HEK293 (cell line): ENCODE data around the gene PMFBP1.

Experiments used
- CTCF ChIA-PET: fragments of 350-600 bp; formaldehyde crosslinking; extraction: SDS; loops from one replicate; lab custom pipeline; 2021; ENCODE audit warnings: antibody characterized with exemption; lab: Yijun Ruan, JAX
- POLR2A ChIA-PET: fragments of 300-600 bp; formaldehyde crosslinking; extraction: SDS; loops from one replicate; lab custom pipeline; 2020; ENCODE audit warnings: antibody characterized with exemption, inconsistent platforms; lab: Yijun Ruan, JAX
- H3K27ac ChIP-seq: fragments of 200-500 bp; sonication (Bioruptor generic); 2 replicates; pipeline ENCODE4 v1.5.1; 2014; ENCODE audit warnings: low read depth, low read length, control low read depth, inconsistent platforms; ENCODE audit errors: extremely low read depth
- H3K36me3 ChIP-seq, 2 experiments: fragments of 200-500 bp in 1 of 2; sonication (Bioruptor generic) in 1 of 2; 1 replicate in 1 of 2; 2 replicates in 1 of 2; pipeline ENCODE4 v1.5.1; 2014 to 2017; ENCODE audit warnings: inconsistent platforms in 2 of 2, low read length in 2 of 2; ENCODE audit not compliant: control insufficient read depth in 2 of 2, insufficient read depth in 1 of 2
- H3K4me1 ChIP-seq: fragments of 200-500 bp; sonication (Bioruptor generic); 2 replicates; pipeline ENCODE4 v1.5.1; 2014; ENCODE audit warnings: mild to moderate bottlenecking, low read length, inconsistent platforms; ENCODE audit not compliant: control insufficient read depth, insufficient read depth
- H3K4me3 ChIP-seq: 2 replicates; pipeline ENCODE4 v1.5.1; 2011; ENCODE audit warnings: low read depth, mild to moderate bottlenecking, control low read depth, low read length, moderate library complexity
- H3K9me3 ChIP-seq: fragments of 200-500 bp; sonication (Bioruptor generic); 2 replicates; pipeline ENCODE4 v1.5.1; 2014; ENCODE audit warnings: low read depth, low read length, inconsistent platforms; ENCODE audit not compliant: control insufficient read depth, insufficient read depth
- GLI2 ChIP-seq: fragments of 450-650 bp; formaldehyde crosslinking; IDR thresholded peaks from 2 replicates; pipeline ENCODE4; 2017; ENCODE audit warnings: missing biosample characterization, missing genetic modification characterization, low read depth, borderline replicate concordance
- REST ChIP-seq: fragments of 450-650 bp; formaldehyde crosslinking; IDR thresholded peaks from 2 replicates; pipeline ENCODE4 v1.5.1; 2016; ENCODE audit warnings: missing biosample characterization, missing genetic modification characterization
- ZBTB1 ChIP-seq: fragments of 450-650 bp; formaldehyde crosslinking; IDR thresholded peaks from 2 replicates; pipeline ENCODE4 v1.5.1; 2016; ENCODE audit warnings: missing biosample characterization, missing genetic modification characterization
- ZFHX2 ChIP-seq: fragments of 450-650 bp; formaldehyde crosslinking; conservative IDR thresholded peaks from 2 replicates; pipeline ENCODE4 v1.5.1; 2016; ENCODE audit warnings: missing biosample characterization, missing genetic modification characterization
- ZNF114 ChIP-seq: fragments of 450-650 bp; formaldehyde crosslinking; IDR thresholded peaks from 2 replicates; pipeline ENCODE4 v1.5.0; 2017; ENCODE audit warnings: missing biosample characterization, missing genetic modification characterization
- ZNF19 ChIP-seq: fragments of 450-650 bp; formaldehyde crosslinking; IDR thresholded peaks from 2 replicates; pipeline ENCODE4; 2016; ENCODE audit warnings: missing biosample characterization, missing genetic modification characterization, low read depth
- ZNF223 ChIP-seq: fragments of 450-650 bp; formaldehyde crosslinking; IDR thresholded peaks from 2 replicates; pipeline ENCODE4 v1.5.1; 2016; ENCODE audit warnings: missing biosample characterization, missing genetic modification characterization
- ZNF514 ChIP-seq: fragments of 450-650 bp; formaldehyde crosslinking; IDR thresholded peaks from 2 replicates; pipeline ENCODE4 v1.5.1; 2016; ENCODE audit warnings: missing biosample characterization, missing genetic modification characterization
- ZNF660 ChIP-seq: fragments of 450-650 bp; IDR thresholded peaks from 2 replicates; pipeline ENCODE4 v1.5.1; 2018; ENCODE audit warnings: missing biosample characterization, mild to moderate bottlenecking, missing genetic modification characterization
- ZNF670 ChIP-seq: fragments of 450-650 bp; formaldehyde crosslinking; IDR thresholded peaks from 2 replicates; pipeline ENCODE4 v1.5.1; 2016; ENCODE audit warnings: missing biosample characterization, missing genetic modification characterization, low read depth
- ZNF677 ChIP-seq: fragments of 450-650 bp; IDR thresholded peaks from 2 replicates; pipeline ENCODE4 v1.5.0; 2018; ENCODE audit warnings: missing biosample characterization, mild to moderate bottlenecking, missing genetic modification characterization, moderate library complexity
- ZSCAN4 ChIP-seq: fragments of 450-650 bp; formaldehyde crosslinking; IDR thresholded peaks from 2 replicates; pipeline ENCODE4 v1.5.1; 2017; ENCODE audit warnings: missing biosample characterization, missing genetic modification characterization
- TF ChIP-seq, protein P1 (sequence below): fragments of 450-650 bp; formaldehyde crosslinking; IDR thresholded peaks from 2 replicates; pipeline ENCODE4 v1.5.1; 2017; ENCODE audit warnings: missing biosample characterization, missing genetic modification characterization

Gene PMFBP1

GRCh38 chr16:72111657-72112451, 60.1 kb downstream of the PMFBP1 start:
- Histone ChIP-seq H3K4me1 (no peaks in the 10 kb centered on the region), H3K4me3 (no peak overlapping the region), H3K36me3 (peaks cover 2 to 68% of the 10 kb centered on the region in 2 experiments; a peak in 2 of 3 replicates), H3K9me3 (no peaks in the 10 kb centered on the region)
- ChIA-PET POLR2A (no interaction called here), CTCF (interaction anchor here (0.5 to 1.1 kb wide), 3 partner anchors 17 to 860 kb away, joined by 3 read pairs; no protein-coding TSS in a partner anchor)
- no peak for TF ChIP-seq ZSCAN4
- no peak for TF ChIP-seq ZNF223
- no peak for TF ChIP-seq GLI2
- TF ChIP-seq ZBTB1: no peak
- no peak for TF ChIP-seq ZNF660 (tag by site-specific recombination)
- TF ChIP-seq, protein P1, sequence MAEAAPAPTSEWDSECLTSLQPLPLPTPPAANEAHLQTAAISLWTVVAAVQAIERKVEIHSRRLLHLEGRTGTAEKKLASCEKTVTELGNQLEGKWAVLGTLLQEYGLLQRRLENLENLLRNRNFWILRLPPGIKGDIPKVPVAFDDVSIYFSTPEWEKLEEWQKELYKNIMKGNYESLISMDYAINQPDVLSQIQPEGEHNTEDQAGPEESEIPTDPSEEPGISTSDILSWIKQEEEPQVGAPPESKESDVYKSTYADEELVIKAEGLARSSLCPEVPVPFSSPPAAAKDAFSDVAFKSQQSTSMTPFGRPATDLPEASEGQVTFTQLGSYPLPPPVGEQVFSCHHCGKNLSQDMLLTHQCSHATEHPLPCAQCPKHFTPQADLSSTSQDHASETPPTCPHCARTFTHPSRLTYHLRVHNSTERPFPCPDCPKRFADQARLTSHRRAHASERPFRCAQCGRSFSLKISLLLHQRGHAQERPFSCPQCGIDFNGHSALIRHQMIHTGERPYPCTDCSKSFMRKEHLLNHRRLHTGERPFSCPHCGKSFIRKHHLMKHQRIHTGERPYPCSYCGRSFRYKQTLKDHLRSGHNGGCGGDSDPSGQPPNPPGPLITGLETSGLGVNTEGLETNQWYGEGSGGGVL (tag by site-specific recombination): no peak
- TF ChIP-seq ZNF114: no peak
- no peak for TF ChIP-seq ZNF19
- TF ChIP-seq ZFHX2 (tag by site-specific recombination): no peak
- TF ChIP-seq REST (tag by site-specific recombination): no peak
- no peak for TF ChIP-seq ZNF670 (tag by site-specific recombination)
- TF ChIP-seq, all 188 proteins: peak for 0
- no peak overlapping the region for H3K27ac ChIP-seq

DNA sequence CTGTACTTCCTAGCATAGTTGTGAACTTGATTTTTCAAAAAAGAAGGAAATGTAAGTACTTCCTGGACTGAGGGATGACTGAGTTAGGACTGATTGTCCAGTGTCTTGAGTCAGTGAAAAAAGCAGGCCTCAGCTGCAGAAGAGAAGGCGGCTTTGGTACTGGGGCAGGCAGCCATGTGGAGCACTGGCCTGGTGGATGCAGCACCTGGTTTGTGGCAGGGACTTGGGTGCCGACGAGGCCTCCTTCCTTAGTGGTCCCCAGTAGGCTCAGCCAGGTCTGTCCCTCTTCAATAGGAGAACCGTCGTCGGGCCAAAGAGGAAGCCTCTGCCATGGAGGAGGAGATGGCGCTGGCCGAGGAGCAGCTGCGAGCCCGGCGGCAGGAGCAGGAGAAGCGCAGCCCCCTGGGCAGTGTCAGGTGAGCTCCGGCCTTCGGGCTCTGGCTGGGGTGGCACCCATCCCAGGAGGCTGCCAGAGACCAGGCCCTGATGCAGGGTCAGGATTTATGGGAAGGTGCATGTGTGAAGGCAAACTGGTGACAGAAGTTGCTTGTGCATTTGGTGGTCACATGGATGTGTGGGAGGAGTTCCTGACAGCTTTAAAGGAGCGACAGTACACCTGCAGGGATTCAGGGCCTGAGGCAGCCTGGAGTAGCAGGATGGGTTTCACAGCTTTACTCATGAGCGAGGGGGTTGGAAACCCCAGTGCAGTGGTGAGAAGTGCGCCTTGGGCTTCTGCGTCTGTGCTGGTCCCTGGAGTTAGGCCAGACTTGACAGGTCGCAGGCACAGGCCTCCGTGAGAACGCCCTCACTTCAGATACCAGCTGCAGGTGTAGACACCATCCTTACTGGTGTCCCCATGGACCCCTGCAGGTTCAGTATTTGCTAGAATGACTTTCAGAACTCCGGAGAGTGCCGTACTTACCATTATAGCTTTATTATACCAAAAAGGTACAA, 61.0 kb downstream of the PMFBP1 start:
- H3K4me1 ChIP-seq: no peaks in the 10 kb centered on the region
- H3K9me3 ChIP-seq: no peaks in the 10 kb centered on the region
- TF ChIP-seq ZNF677 (no peak), ZNF514 (tag by site-specific recombination) (no peak)
- ChIA-PET POLR2A (no interaction called here), CTCF (interaction anchor here (0.5 to 1.1 kb wide), 2 partner anchors 16 to 42 kb away, joined by 3 read pairs; no protein-coding TSS in a partner anchor)
- no peak overlapping the region for H3K4me3 ChIP-seq
- peaks cover 4 to 77% of the 10 kb centered on the region in 2 experiments; a peak in 2 of 3 replicates for H3K36me3 ChIP-seq
- no peak overlapping the region for H3K27ac ChIP-seq
